Erythroblast (primary cell): ENCODE results near the gene HCFC1.

Experiments used
- GATA1 ChIP-seq: IDR thresholded peaks from 2 replicates; pipeline ENCODE4 v1.6.1; 2011; ENCODE audit warnings: low read depth, mild to moderate bottlenecking, control low read depth, low read length, moderate library complexity
- POLR2A ChIP-seq: IDR thresholded peaks from 2 replicates; pipeline ENCODE4 v1.6.1; 2011; ENCODE audit warnings: mild to moderate bottlenecking, low read length

GRCh38 chrX:153913211-153913610 is 58.4 kb downstream of the HCFC1 start:
- TF ChIP-seq POLR2A (no peak), GATA1 (no peak)
